Calu3 (cell line): Measurements from ENCODE around the gene OOSP3. TPM values are rescaled to one million over a fixed set of nuclear protein-coding genes. Genes with fewer than 3 reads are reported as not detected.
"Not testable (repeated sequence)": the region's sequence is repeated elsewhere in the genome, so short reads cannot be mapped to it uniquely, and the experiment has no call there.

Experiments used
- BruUV-seq: library from RNA; stranded (reverse); fragments of 400-500 nt; replicated peaks from 2 replicates; lab custom pipeline; 2021; lab: Mats Ljungman, UMichigan
- CTCF ChIA-PET: fragments of 300-600 bp; sonication (Branson Sonifier 250); formaldehyde crosslinking; loops from one replicate; lab custom pipeline; 2022; ENCODE audit warnings: antibody characterized with exemption; lab: Charles Lee
- DNase-seq: peaks from one replicate; pipeline ENCODE4 v3.0.0; 2022
- H3K27ac Mint-ChIP-seq: one replicate; pipeline ENCODE4 v1.8.0; 2022; ENCODE audit warnings: mixed read lengths; ENCODE audit not compliant: unreplicated experiment
- H3K27me3 Mint-ChIP-seq: one replicate; pipeline ENCODE4 v1.8.0; 2022; ENCODE audit warnings: mixed read lengths; ENCODE audit not compliant: unreplicated experiment
- H3K36me3 Mint-ChIP-seq: one replicate; pipeline ENCODE4 v1.8.0; 2022; ENCODE audit warnings: mild to moderate bottlenecking, moderate library complexity, mixed read lengths; ENCODE audit not compliant: insufficient read depth, unreplicated experiment
- H3K4me1 Mint-ChIP-seq: one replicate; pipeline ENCODE4 v1.8.0; 2022; ENCODE audit warnings: mild to moderate bottlenecking, low read depth, mixed read lengths; ENCODE audit not compliant: unreplicated experiment
- H3K4me3 Mint-ChIP-seq: one replicate; pipeline ENCODE4 v1.8.0; 2022; ENCODE audit warnings: mild to moderate bottlenecking, low read depth, moderate library complexity, mixed read lengths; ENCODE audit not compliant: unreplicated experiment
- H3K9me3 Mint-ChIP-seq: one replicate; pipeline ENCODE4 v1.8.0; 2022; ENCODE audit warnings: low read depth, mixed read lengths; ENCODE audit not compliant: unreplicated experiment
- intact Hi-C: fragments of 100-400 bp; cut with micrococcal nuclease; formaldehyde crosslinking; loops from one replicate; pipeline ENCODE4 v1.10.0; 2022; ENCODE audit not compliant: unreplicated experiment
- total RNA-seq: library from RNA; stranded (reverse); gene quantifications from 2 replicates; pipeline ENCODE4 v1.2.3, GENCODE V29; 2022
- TF ChIP-seq, protein P1 (sequence below): fragments of 200-600 bp; IDR thresholded peaks from one replicate; pipeline ENCODE4 v1.8.0; 2022; ENCODE audit warnings: antibody characterized with exemption; ENCODE audit not compliant: unreplicated experiment

OOSP3 gene
- total RNA-seq, 1 experiment from 2014 or later: not detected

DNA sequence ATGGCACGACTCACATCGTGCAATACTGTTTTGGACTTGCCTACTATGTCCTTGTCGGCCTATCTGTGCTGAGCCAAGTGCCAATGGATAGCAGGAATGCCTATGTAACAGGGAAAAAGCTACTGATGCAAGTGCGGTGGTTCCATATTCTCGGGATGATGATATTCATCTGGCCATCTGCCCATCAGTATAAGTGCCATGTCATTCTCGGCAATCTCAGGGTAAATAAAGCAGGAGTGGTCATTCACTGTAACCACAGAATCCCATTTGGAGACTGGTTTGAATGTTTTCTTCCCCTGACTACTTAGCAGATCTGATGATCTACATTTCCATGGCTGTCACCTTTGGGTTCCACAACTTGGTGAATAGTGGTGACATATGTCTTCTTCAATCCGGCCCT lies 20.1 kb downstream of the OOSP3 start:
- Mint-ChIP-seq H3K36me3 (no peaks in the 10 kb centered on the region), H3K27ac (no peak overlapping the region), H3K9me3 (peaks cover 4% of the 10 kb centered on the region), H3K4me3 (no peak overlapping the region), H3K27me3 (no peaks in the 10 kb centered on the region), H3K4me1 (no peaks in the 10 kb centered on the region)
- BruUV-seq: no TSS peak
- DNase-seq: no peak
- intact Hi-C loops: no loop called here
- CTCF ChIA-PET: no interaction called here
- TF ChIP-seq, protein P1, sequence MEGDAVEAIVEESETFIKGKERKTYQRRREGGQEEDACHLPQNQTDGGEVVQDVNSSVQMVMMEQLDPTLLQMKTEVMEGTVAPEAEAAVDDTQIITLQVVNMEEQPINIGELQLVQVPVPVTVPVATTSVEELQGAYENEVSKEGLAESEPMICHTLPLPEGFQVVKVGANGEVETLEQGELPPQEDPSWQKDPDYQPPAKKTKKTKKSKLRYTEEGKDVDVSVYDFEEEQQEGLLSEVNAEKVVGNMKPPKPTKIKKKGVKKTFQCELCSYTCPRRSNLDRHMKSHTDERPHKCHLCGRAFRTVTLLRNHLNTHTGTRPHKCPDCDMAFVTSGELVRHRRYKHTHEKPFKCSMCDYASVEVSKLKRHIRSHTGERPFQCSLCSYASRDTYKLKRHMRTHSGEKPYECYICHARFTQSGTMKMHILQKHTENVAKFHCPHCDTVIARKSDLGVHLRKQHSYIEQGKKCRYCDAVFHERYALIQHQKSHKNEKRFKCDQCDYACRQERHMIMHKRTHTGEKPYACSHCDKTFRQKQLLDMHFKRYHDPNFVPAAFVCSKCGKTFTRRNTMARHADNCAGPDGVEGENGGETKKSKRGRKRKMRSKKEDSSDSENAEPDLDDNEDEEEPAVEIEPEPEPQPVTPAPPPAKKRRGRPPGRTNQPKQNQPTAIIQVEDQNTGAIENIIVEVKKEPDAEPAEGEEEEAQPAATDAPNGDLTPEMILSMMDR: no peak

- H3K9me3 Mint-ChIP-seq: peaks cover 4% of the 10 kb centered on the region
- H3K4me1 Mint-ChIP-seq: no peaks in the 10 kb centered on the region
- CTCF ChIA-PET: no interaction called here
- intact Hi-C loops: no loop called here
- no peak overlapping the region for H3K4me3 Mint-ChIP-seq
- BruUV-seq: no TSS peak
- no peak for DNase-seq
- H3K27me3 Mint-ChIP-seq: no peaks in the 10 kb centered on the region
- H3K36me3 Mint-ChIP-seq: no peaks in the 10 kb centered on the region
- TF ChIP-seq, protein P1: no peak
- no peak overlapping the region for H3K27ac Mint-ChIP-seq
Measured at GRCh38 chr11:59899532-59899931, 20.9 kb downstream of the OOSP3 start.

- Mint-ChIP-seq H3K9me3 (peaks cover 4% of the 10 kb centered on the region), H3K4me1 (no peaks in the 10 kb centered on the region), H3K36me3 (no peaks in the 10 kb centered on the region), H3K4me3 (no peak overlapping the region), H3K27ac (no peak overlapping the region), H3K27me3 (no peaks in the 10 kb centered on the region)
- TF ChIP-seq, protein P1: no peak
- CTCF ChIA-PET: interaction anchor here (1.2 kb wide), 1 partner anchor 35 kb away, joined by 3 read pairs; the partner anchor contains the start of gene TCN1
- intact Hi-C loops: no loop called here
- no TSS peak for BruUV-seq
- no peak for DNase-seq
Measured at GRCh38 chr11:59900366-59901126, 22.0 kb downstream of the OOSP3 start.

DNA sequence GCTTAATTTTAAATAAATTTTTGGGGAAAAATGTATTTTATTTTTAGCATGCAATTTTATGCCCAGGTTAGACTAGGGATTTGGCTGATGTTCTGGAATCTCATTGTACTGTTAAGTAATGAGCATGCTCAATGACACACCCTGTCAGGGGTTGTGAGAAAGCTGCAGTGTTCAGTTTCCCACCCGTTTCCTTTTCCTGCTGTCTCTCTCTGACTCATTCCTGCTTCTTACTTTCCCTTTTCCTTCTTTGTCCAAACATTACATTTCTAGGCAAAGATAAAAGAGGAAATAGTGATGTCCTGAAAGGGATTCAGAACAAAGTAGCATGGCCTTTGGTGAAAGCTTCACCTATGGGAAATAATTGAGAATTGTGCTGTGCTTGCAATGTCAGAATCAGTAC lies 22.7 kb downstream of the OOSP3 start:
- Mint-ChIP-seq H3K4me3 (no peak overlapping the region), H3K36me3 (no peaks in the 10 kb centered on the region), H3K4me1 (no peaks in the 10 kb centered on the region), H3K9me3 (peaks cover 4% of the 10 kb centered on the region), H3K27me3 (no peaks in the 10 kb centered on the region), H3K27ac (peak overlapping the region; percentile 27)
- DNase-seq: peak; percentile 49
- CTCF ChIA-PET: interaction anchor here (1.2 to 1.3 kb wide), 2 partner anchors 9 to 35 kb away, joined by 3 read pairs; partner anchors contain the start of gene TCN1
- intact Hi-C loops: no loop called here
- TF ChIP-seq, protein P1: no peak
- BruUV-seq: no TSS peak

DNA sequence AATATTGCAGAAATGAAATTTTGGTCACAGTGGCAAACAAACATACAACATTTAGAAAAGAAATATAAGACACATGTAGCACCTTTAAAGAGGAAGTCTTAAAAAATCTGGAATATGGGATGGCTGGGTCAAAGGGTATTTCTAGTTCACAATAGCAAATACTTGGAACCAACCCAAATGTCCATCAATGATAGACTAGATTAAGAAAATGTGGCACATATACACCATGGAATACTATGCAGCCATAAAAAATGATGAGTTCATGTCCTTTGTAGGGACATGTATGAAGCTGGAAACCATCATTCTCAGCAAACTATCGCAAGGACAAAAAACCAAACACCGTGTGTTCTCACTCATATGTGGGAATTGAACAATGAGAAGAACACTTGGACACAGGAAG lies 25.0 kb downstream of the OOSP3 start:
- BruUV-seq, H3K4me3 Mint-ChIP-seq, H3K9me3 Mint-ChIP-seq, DNase-seq, H3K36me3 Mint-ChIP-seq, intact Hi-C loops, H3K27ac Mint-ChIP-seq, CTCF ChIA-PET, H3K27me3 Mint-ChIP-seq, H3K4me1 Mint-ChIP-seq: not testable (repeated sequence)
